ENCODE results near the gene GLIS1.

GRCh38 chr1:53629101-53629691, 109.8 kb downstream of the GLIS1 start:
- TF ChIP-seq CTCF (conservative IDR thresholded peaks at IDR 0.05; ENCODE audit: low read depth, low read length), result no peak
- no peak for TF ChIP-seq EZH2 (IDR thresholded peaks at IDR 0.05; ENCODE audit: low read length, unreplicated experiment)
- TF ChIP-seq EZH2phosphoT487 (IDR thresholded peaks at IDR 0.05; ENCODE audit: borderline replicate concordance, low read length), result no peak
